ENCODE results near the gene TGFB2.

The TGFB2 gene

GRCh38 chr1:218467101-218468072 is 122.3 kb downstream of the TGFB2 start:
- no peak for DNase-seq

DNA sequence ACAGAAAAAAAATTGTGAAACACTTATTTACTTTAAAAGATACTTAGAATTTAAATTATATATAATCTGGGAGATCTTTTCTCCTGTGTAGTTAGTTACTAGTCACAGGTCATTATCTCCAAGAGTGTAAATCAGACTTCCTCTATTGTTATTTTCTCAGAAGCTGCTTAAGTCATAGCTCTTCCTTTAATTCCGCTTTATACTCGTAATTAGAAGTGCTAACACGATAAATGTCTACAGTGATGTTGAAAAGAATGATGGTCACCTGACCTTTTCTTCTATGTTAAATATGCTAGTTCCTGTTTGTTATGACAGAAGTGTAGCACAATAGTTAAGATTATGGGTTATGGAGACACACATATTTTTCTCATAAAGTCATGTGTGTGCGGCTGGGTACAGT is 123.6 kb downstream of the TGFB2 start:
- no peak for DNase-seq

DNA sequence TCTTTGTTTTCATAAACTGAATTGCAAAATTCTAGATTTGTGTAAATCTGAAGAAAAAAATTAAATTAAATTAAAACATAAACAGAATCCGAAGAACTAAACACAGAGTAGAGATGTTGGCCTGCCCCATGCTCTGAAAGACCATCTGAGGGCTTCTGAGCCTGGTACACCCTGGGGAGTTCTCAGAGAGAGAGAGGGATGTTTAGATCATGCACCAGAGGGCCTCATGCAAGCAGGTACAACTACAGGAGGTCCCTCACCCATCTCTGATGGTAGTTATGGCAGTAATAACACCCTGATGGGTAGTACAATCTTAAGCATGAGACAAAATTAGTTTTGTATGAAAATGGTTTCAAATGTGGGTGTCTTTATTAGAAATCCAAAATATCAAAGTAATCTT is 127.7 kb downstream of the TGFB2 start:
- no peak for DNase-seq

GRCh38 chr1:218473522-218473921 is 128.4 kb downstream of the TGFB2 start:
- DNase-seq = no peak

DNA sequence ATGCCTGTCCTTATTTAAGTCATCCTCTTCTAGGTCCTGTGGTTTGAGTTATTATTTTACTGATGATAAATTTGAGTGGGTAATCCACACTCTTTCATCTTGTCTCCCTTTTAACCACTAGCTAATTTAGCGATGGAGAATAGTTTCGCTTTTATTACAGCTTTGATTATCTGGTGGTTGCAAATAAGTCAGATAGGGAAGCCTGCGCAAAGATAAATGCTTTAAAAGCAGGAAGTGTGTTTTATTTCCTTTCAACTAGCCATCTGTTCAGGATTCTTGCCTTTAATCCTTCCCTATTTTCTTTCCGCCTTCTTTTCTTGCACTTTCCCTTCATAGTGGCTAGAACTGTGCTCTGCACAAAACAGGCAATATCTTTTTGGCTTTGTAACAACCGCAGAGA is 129.0 kb downstream of the TGFB2 start:
- no peak for DNase-seq

GRCh38 chr1:218475275-218475674 is 130.1 kb downstream of the TGFB2 start:
- no peak for DNase-seq

DNA sequence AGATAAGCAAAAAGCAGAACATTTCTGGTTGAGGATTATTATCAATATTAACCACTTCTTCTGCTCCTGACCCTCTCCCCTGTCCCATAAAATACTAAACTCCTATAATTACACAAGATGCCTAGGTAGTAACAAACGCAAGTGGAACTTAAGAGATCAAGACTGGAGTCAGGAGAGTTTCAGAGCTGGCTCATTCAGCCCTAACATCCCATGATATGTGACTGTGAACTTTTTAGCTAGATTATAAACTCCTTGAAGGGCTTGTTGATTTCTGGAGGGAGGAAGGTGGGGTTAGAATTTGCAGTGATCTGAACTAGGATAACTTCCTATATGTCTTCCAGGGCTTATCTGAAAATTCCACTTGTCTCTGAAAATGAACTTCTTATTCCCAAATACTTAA is 130.6 kb downstream of the TGFB2 start:
- no peak for DNase-seq

DNA sequence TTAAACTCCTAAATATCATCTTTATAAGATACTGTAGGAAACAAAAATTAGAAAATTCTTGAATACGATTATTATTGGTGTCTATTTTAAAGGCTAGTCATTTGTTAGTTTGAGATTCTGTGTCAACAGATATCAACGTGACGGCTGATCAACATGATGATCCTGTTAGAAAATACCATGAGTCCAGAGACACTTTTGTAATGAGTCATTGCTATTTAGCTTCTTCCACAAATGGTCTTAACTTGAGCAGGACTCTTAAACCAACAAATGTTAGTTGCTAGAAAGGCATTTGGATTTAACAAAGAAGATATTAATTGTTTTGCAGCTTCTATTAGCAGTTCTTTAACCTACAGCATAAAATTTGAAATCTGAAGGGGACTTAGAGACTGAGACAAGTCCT is 131.2 kb downstream of the TGFB2 start:
- no peak for DNase-seq

DNA sequence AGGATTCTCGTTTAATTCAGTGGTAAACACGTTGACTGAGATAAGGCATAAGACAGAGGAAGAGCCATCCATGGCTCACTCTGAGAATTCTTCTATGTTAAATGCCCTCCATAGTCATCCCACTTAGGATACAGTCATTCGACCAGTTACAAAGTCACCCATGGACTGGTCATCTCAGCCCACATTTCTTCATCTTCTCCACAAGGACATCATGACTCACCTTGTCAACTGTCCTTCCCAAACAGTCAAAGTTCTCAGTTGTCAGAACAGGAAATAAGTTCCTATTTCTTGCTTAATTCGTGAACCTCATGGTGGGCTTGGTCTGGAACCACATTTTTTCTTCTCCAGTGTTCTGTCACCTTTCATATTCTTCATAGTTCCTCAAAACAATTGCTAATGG is 133.2 kb downstream of the TGFB2 start:
- no peak for DNase-seq

DNA sequence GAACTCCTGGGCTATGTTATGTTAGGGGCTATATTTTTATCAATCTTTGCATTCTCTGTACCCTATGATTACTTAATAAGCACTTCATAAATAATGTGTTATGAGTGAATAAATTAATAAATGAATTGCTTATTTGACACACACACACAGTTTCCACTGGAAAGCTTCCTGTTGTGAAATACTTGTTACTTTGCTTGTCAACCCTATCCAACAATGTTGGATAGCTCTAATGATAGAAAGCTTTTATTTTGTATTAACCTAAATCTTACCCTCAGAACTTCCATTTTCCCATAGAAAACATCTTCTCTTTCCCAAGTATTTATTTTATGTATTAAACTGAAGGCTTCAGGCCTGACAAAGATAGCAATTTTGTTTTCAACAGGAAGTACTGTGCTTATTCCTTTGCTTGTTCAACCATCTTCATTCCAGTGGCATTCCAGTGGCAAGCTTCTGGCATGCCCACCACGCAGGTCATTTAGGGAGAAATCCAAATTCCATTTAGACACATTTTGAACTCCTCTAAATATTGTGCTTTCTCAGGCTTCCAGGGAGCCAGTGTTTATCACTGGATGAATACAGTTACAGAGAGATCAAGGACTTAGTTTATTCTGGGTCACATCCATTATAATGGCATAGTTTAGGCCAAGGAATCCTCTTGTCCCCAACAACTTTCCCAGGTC is 134.4 kb downstream of the TGFB2 start:
- DNase-seq = no peak

DNA sequence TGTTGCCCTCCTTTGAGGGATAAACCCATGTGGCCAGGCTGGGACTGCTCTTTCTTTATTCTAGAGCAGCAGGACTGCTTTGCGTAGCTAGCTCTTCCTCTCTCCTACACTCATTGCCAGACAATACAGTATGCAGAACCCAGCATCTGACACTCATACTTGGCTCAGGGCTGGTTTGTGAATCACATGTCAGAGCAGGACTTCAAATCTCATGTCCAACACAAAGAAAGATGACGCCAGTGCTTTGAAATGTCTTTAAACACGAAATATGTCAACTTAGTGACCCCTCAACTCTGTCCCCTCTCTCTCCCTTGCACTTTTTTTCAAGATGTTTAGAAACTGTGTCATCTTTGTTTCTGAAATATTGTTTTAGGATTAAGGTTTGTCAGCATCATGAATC is 135.0 kb downstream of the TGFB2 start:
- DNase-seq = no peak

GRCh38 chr1:218480588-218481099 is 135.5 kb downstream of the TGFB2 start:
- DNase-seq = no peak

DNA sequence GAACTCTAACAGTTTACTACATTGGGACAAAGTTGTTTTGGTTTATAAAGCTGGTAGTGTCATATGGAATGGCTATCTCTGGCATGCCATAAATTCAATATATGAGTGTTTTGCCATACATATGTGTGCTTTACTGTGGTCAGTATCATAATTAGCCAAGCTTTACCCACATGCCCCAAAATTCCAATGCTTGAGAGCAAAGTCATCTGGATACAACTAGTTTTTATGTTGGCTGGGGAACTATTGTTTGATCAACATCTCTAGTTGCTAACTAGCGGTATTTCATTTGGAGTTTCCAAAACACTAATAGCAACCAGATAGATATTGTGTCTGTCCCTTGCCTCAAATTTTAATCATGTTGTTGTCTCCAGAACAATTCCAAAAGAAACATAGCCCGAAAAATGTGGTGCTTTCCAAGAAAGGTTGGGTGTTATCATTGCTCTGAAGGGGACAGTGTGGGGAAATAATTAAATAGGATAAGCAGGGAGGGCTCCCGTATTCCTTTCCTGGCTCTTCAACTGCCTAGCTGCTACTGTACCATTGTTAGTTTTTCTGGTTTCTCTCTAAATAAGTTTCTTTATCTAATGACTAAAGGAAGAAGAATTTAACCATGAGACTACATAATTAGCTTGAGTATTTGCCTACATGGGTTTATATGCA is 136.1 kb downstream of the TGFB2 start:
- DNase-seq = no peak

- DNase-seq = no peak
Observed at GRCh38 chr1:218482683-218483082, 137.5 kb downstream of the TGFB2 start.

DNA sequence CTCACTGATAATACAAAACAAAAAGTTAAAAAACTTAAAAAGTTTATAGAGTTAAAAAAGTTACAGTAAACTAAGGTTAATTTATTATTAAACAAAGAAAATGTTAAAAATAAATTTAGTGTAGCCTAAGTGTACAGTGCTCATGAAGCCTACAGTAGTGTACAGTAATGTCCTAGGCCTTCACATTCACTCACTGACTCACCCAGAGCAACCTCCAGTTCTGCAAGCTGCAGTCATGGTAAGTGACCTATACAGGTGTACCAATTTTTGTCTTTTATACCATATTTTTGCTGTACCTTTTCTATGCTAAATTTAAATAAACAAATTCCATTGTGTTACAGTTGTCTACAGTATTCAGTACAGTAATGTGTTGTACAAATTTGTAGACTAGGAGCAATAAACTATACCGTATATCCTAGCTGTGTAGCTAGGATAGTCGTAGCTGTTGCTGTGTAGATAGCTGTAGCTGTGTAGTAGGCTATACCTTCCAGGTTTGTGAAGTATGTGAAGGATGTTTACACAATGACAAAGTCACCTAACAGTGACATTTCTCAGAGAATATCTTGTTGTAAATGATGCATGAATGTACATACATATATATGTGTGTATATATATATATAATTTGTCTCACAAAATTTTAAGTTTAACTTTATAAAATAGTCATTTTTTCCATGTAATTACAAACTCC is 140.2 kb downstream of the TGFB2 start:
- DNase-seq = no peak

DNA sequence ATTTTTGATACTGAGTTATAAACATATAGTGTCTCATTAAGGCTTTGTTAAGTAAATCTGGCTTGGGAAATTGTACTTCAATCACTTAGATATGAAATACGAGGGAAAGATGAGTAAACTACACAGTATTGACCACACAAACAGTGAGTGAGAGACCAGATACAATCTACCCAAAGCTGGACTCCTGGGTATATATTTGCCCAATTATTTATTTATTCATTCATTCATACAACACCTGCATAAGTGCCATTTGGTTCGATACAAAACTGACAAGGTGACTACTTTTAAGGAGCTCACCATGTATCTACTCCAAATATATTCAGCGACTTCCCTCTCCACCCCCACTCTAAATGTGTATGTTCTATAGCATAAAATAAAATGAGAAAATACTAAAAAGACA is 143.4 kb downstream of the TGFB2 start:
- no peak for DNase-seq

DNA sequence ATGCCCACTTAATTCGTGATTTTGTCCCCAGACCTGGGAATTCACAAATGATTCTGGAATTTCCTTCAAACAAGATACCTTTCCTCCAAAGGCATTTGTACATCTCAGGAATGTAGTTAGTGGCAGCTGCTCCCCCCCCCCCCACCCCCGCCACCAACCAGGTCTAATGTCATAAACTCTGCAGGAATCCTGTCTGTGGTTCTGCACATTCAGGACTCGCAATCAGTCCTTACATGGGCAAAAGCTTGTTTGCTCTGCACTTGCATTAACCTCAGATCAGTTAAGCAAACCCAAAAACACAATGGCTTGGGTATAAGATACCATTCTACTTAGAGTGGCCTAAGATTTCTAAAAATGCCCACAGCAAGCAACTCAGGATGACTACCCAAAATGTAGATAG is 143.8 kb downstream of the TGFB2 start:
- DNase-seq = no peak

DNA sequence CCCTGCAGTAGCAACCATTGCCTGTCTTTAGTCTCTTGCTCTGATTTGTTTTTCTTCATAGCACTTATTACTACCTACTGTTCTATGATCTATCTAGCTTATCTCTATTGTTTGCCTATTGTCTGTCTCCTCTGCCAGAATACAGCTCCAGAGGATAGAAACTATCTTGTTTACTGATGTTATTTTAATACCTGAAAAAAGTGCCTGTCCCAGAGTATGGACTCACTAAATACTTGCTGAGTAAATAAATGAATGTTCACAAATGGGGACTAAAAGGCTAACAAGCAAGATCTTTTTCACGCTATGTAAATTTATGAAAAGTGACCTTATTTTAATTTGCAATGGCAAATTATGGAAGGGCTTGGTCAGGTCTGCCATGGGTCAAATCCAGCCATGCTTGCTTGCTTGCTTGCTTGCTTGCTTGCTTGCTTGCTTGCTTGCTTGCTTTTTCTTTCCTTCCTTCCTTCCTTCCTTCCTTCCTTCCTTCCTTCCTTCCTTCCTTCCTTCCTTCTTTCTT is 145.3 kb downstream of the TGFB2 start:
- no peak for DNase-seq

- no peak for DNase-seq
Observed at GRCh38 chr1:218492874-218493273, 147.7 kb downstream of the TGFB2 start.

GRCh38 chr1:218493986-218494385 is 148.8 kb downstream of the TGFB2 start:
- DNase-seq = no peak

Measured in activated CD8-positive, alpha-beta memory T cell treated with anti-CD3 and anti-CD28 coated beads, Interleukin-2, amount 50 U/mL, for 48 hours (primary cell).